OCI-LY7 (cell line): Measurements from ENCODE around the gene ANKFN1.

Experiments
- CTCF ChIP-seq: fragments of 200-600 bp; sonication (generic); conservative IDR thresholded peaks from 2 replicates; pipeline ENCODE4 v1.5.1; 2014; ENCODE audit warnings: mild to moderate bottlenecking, antibody characterized with exemption, low read length, moderate library complexity, mixed read lengths
- EZH2phosphoT487 ChIP-seq: fragments of 200-600 bp; sonication (generic); IDR thresholded peaks from 2 replicates; pipeline ENCODE4 v1.6.1; 2018; ENCODE audit warnings: low read depth, borderline replicate concordance, mild to moderate bottlenecking, mixed run types, antibody characterized with exemption, low read length, moderate library complexity, mixed read lengths

GRCh38 chr17:56557682-56558081, 404.4 kb downstream of the ANKFN1 start:
- TF ChIP-seq CTCF (no peak), EZH2phosphoT487 (no peak)
